Ovary (tissue), 3 donors: Measurements from ENCODE around the gene ZNF316.

Experiments used
- CTCF ChIP-seq, 3 donors: fragments of 450-650 bp in 2 of 3; fragments of 200-600 bp in 1 of 3; IDR thresholded peaks; one replicate each; pipeline versions ENCODE4 v1.5.1 to v1.8.0; 2016 to 2022; ENCODE audit warnings: antibody characterized with exemption in 3 of 3, mild to moderate bottlenecking in 1 of 3
- EP300 ChIP-seq: sonication (generic); formaldehyde crosslinking; IDR thresholded peaks from one replicate; pipeline ENCODE4 v1.6.1; 2017; ENCODE audit warnings: antibody characterized with exemption
- POLR2A ChIP-seq: fragments of 450-650 bp; IDR thresholded peaks from one replicate; pipeline ENCODE4 v1.6.1; 2017; ENCODE audit warnings: antibody characterized with exemption, mild to moderate bottlenecking, moderate library complexity
- donor health status: DM: no; HTN: no; CAD: no.

- no peak for TF ChIP-seq CTCF (IDR thresholded peaks at IDR 0.05)
- no peak for TF ChIP-seq EP300
- TF ChIP-seq POLR2A = no peak
Measured at GRCh38 chr7:6608081-6608480, 29.0 kb upstream of the ZNF316 start.
